Fibroblast of mammary gland (primary cell): ENCODE data around the gene FOXK2.

Source experiments
- DNase-seq: peaks from one replicate; pipeline ENCODE4 v3.0.0-alpha.2; 2010; ENCODE audit warnings: low read depth
- H3K4me3 ChIP-seq: 2 replicates; pipeline ENCODE4 v1.5.1; 2011; ENCODE audit warnings: low read depth, mild to moderate bottlenecking, low read length, moderate library complexity; ENCODE audit not compliant: control insufficient read depth
- TF ChIP-seq, protein P1 (sequence below): conservative IDR thresholded peaks from 2 replicates; pipeline ENCODE4 v1.5.1; 2011; ENCODE audit warnings: low read depth, low read length, inconsistent platforms; ENCODE audit not compliant: control insufficient read depth, insufficient read depth

Gene FOXK2

DNA sequence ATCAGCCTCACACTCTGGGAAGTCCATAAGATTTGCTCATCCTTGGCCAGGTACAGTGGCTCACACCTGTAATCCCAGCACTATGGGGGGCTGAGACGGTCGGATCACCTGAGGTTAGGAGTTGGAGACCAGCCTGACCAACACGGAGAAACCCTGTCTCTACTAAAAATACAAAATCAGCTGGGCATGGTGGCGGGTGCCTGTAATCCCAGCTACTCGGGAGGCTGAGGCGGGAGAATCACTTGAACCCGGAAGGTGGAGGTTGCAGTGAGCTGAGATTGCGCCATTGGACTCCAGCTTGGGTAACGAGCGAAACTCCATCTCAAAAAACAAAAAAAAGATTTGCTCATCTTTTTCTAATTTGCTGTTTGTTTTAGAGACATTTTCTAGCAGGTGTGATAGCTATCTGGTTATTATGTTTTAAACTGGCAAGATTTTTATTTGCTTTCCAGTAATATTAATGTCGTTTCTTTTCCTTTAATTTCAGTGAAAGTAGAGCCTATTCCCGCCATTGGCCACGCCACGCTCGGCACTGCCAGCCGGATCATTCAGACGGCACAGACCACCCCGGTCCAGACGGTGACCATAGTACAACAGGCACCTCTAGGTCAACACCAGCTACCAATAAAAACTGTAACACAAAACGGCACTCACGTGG lies 67.2 kb downstream of the FOXK2 start:
- H3K4me3 ChIP-seq: no peak overlapping the region
- no peak for DNase-seq
- TF ChIP-seq, protein P1, sequence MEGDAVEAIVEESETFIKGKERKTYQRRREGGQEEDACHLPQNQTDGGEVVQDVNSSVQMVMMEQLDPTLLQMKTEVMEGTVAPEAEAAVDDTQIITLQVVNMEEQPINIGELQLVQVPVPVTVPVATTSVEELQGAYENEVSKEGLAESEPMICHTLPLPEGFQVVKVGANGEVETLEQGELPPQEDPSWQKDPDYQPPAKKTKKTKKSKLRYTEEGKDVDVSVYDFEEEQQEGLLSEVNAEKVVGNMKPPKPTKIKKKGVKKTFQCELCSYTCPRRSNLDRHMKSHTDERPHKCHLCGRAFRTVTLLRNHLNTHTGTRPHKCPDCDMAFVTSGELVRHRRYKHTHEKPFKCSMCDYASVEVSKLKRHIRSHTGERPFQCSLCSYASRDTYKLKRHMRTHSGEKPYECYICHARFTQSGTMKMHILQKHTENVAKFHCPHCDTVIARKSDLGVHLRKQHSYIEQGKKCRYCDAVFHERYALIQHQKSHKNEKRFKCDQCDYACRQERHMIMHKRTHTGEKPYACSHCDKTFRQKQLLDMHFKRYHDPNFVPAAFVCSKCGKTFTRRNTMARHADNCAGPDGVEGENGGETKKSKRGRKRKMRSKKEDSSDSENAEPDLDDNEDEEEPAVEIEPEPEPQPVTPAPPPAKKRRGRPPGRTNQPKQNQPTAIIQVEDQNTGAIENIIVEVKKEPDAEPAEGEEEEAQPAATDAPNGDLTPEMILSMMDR: no peak

DNA sequence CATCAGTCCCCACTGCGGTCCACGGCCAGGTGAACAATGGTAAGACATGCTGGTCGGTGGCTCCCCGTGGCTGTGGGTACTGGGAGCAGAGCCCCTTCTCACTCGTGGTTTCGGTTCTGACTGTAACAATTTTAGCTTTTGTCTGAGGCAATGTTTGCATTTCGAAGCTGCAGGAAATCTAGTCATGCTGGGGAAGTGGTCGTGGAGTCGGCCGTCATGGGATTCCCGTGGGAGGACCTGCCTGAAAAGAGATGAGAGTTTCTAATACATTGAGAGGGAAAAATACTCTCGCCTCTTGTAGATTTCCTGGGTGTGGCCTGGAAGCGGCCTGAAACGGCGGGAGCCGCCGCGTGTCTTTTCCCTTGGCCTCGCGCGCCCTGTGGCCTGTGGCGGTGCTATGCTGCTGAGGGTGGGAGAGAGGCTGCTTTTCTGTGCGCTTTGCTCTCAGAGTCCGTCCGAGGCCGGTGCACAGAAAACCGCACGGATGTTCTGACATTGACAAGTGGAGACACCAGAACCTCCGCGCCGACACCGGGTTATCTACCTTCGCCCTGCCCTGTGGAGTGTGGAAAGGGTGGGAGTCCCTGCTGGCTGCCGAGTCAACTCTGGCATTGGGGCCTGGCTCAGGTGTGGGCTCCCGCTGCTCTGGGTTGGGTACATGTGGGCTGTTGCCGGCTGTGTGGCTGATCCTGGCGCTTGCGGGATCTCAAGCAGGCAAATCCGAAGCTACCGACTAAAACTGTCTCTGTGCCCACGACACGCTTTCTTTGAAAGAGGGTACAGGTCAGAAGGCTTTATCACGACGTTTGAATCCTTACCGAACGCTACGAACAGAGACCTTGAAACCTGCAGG lies 67.9 kb downstream of the FOXK2 start:
- H3K4me3 ChIP-seq: no peak overlapping the region
- DNase-seq: no peak
- TF ChIP-seq, protein P1: no peak

DNA sequence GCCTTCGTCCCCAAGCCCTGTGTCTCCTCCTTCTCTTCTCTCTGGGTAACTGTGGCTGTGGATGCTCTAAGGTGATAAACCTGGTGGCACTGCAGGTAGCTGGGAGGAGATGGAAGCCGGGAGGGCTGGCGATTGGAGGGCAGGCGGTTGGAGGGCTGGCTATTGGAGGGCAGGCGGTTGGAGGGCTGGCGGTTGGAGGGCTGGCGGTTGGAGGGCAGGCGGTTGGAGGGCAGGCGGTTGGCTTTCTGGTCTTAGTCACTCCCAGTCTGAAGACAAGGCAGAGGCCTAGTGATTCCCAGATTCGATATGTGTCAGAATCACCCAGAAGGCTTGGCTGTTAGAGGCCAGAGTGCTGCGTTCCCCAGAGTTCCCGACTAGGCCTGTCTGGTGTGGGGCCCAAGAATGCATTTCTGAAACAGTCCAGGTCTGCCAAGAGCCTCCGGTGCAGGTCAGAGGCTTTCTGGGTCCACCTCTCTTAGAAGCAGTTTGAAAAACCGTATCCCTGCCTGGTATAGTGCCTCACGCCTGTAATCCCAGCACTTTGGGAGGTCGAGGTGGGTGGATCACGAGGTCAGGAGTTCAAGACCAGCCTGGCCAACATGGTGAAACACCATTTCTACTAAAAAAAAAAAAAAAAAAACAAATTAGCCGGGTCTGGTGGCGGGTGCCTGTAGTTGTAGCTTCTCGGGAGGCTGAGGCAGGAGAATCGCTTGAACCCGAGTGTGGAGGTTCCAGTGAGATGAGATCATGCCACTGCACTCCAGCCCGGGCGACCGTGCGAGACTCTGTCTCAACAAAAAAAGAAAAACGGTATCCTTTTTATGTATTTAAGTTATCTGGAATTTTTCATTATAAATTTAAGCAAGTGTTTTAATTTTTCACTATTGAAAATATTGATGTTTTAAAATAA lies 69.0 kb downstream of the FOXK2 start:
- TF ChIP-seq, protein P1: no peak
- no peak overlapping the region for H3K4me3 ChIP-seq
- no peak for DNase-seq

DNA sequence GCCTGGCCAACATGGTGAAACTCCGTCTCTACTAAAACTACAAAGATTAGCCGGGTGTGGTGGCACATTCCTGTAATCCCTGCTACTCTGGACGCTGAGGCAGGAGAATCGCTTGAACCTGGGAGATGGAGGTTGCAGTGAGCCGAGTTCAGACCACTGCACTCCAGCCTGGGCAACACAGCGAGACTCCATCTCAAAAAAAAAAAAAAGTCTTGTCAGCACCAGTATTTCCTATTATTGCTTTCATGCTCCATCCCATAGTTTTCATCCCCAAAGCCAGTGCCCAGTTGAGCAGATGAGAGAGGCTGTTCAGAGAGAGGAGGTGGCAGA lies 70.3 kb downstream of the FOXK2 start:
- DNase-seq: no peak
- TF ChIP-seq, protein P1: no peak
- H3K4me3 ChIP-seq: no peak overlapping the region

DNA sequence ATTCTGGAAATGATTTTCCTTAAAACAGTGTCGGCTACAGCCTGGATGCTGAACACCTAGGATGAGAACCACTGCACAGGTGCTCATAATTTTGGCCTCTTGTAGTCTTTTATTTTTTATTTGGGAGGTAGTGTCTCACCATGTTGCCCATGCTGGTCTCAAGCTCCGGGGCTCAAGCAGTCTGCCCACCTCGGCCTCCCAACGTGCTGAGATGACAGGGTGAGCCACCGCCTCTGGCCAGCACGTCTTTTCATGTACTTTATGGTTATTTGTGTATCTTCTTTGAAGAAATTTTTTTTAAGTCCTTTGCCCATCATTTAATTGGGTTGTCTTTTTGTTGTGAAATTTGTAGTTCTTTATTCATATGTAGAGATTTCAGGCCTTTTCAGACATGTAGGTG lies 70.7 kb downstream of the FOXK2 start:
- DNase-seq: no peak
- H3K4me3 ChIP-seq: no peak overlapping the region
- TF ChIP-seq, protein P1: no peak

DNA sequence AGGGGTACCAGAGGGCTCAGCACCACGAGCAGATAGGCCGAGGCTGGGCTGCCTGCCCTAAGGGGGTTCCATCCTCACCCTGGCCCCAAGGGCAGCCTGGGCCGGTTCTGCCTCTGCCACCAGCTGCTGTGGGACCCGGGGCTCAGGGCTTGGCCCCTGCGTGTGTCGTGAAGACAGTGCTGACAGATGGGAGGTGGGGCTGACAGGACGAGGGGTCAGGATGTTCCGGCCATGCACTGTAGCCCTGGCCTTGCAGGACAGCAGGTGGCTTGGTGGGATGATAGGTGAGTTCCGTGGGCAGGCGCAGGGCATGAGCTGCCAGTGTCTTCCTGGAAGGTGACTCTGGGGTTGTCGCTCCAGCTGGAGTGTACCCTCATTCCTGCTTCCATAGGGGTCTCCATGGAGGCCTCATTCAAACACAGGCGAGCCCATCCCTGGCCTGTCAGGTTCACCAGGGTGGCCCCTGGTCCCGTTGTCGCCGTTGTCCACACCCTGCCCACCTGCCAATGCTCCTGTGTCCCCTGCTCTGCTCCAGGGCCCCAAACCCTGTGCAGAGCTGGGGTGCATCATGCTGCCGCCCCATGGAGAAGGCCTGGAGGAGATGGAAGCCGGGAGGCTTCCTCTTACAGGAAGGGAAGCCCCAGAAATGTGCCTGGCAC lies 71.5 kb downstream of the FOXK2 start:
- no peak overlapping the region for H3K4me3 ChIP-seq
- TF ChIP-seq, protein P1: no peak
- no peak for DNase-seq
